Neural cell (in vitro differentiated cells): ENCODE measurements around the gene ADK.

Experiments used
- CTCF ChIP-seq: fragments of 450-650 bp; IDR thresholded peaks from 2 replicates; pipeline ENCODE4 v1.5.1; 2014; ENCODE audit warnings: antibody characterized with exemption, mild to moderate bottlenecking, moderate library complexity; ENCODE audit not compliant: poor library complexity, severe bottlenecking
- EP300 ChIP-seq: fragments of 450-650 bp; conservative IDR thresholded peaks from 2 replicates; pipeline ENCODE4 v1.6.1; 2014; ENCODE audit warnings: antibody characterized with exemption, mild to moderate bottlenecking, moderate library complexity; ENCODE audit not compliant: poor library complexity, severe bottlenecking
- EZH2 ChIP-seq: fragments of 200-600, 300-800 bp; shearing (Covaris generic), sonication (generic); IDR thresholded peaks from 2 replicates; pipeline ENCODE4 v1.6.1; 2014; ENCODE audit warnings: antibody characterized with exemption, low read length, borderline replicate concordance, mild to moderate bottlenecking; ENCODE audit not compliant: insufficient read depth, poor library complexity, severe bottlenecking
- MXI1 ChIP-seq: fragments of 450-650 bp; conservative IDR thresholded peaks from 2 replicates; pipeline ENCODE4 v1.6.1; 2014; ENCODE audit warnings: antibody characterized with exemption, mild to moderate bottlenecking; ENCODE audit not compliant: poor library complexity, severe bottlenecking
- POLR2AphosphoS5 ChIP-seq: IDR thresholded peaks from 2 replicates; pipeline ENCODE4 v1.6.1; 2012
- RAD21 ChIP-seq: fragments of 450-650 bp; conservative IDR thresholded peaks from 2 replicates; pipeline ENCODE4 v1.6.1; 2014; ENCODE audit warnings: antibody characterized with exemption, mild to moderate bottlenecking, moderate library complexity
- REST ChIP-seq: IDR thresholded peaks from 2 replicates; pipeline ENCODE4 v1.6.1; 2012; ENCODE audit warnings: borderline replicate concordance
- SMC3 ChIP-seq: fragments of 450-650 bp; conservative IDR thresholded peaks from 2 replicates; pipeline ENCODE4 v1.6.1; 2014; ENCODE audit warnings: antibody characterized with exemption, mild to moderate bottlenecking, moderate library complexity; ENCODE audit not compliant: poor library complexity
- TAF1 ChIP-seq: IDR thresholded peaks from 2 replicates; pipeline ENCODE4 v1.6.1; 2012; ENCODE audit warnings: low read depth

GRCh38 chr10:74337330-74338016, 186.5 kb downstream of the ADK start:
- TF ChIP-seq CTCF (no peak), EZH2 (no peak), REST (no peak), POLR2AphosphoS5 (no peak), MXI1 (no peak), TAF1 (no peak), EP300 (no peak), RAD21 (no peak), SMC3 (no peak)
